Caki2 (cell line): ENCODE measurements around the gene DARS1. TPM values are rescaled to one million over a fixed set of nuclear protein-coding genes. Genes with fewer than 3 reads are reported as not detected.
"Not testable (repeated sequence)": the region's sequence is repeated elsewhere in the genome, so short reads cannot be mapped to it uniquely, and the experiment has no call there.

ENCODE experiments used
- DNase-seq: peaks from one replicate; pipeline ENCODE4 v3.0.0-alpha.2; 2015; ENCODE audit warnings: low read depth
- in situ Hi-C: cut with HindIII; loops from 2 replicates; pipeline ENCODE4 v1.10.0; 2016; ENCODE audit warnings: low sequenced_read_pairs, low pct_unique_long_range_greater_than_20kb, mixed read lengths
- total RNA-seq: library from RNA; depleted of rRNA; stranded (reverse); fragments of >200 nt; shearing (Covaris generic); gene quantifications from 2 replicates; pipeline ENCODE4 v1.2.3, GENCODE V29; 2014; ENCODE audit warnings: low replicate concordance

DARS1 gene
- total RNA-seq, 1 experiment from 2014 or later, result 148 TPM

GRCh38 chr2:135913727-135914365, 71.6 kb downstream of the DARS1 start:
- no peak for DNase-seq

GRCh38 chr2:135909976-135910375, 75.5 kb downstream of the DARS1 start:
- in situ Hi-C loops, result no loop called here
- DNase-seq, result no peak

More at GRCh38 chr2:135913727-135914365, 71.6 kb downstream of the DARS1 start:
- in situ Hi-C loops, result no loop called here

GRCh38 chr2:135905679-135906078, 79.7 kb downstream of the DARS1 start:
- in situ Hi-C loops, result no loop called here
- DNase-seq, result no peak

GRCh38 chr2:135904341-135904989, 81.0 kb downstream of the DARS1 start:
- DNase-seq, result peak; percentile 29
- in situ Hi-C loops, result no loop called here

GRCh38 chr2:135903650-135904049, 81.8 kb downstream of the DARS1 start:
- in situ Hi-C loops, result no loop called here
- DNase-seq, result no peak

GRCh38 chr2:135899567-135899966, 85.9 kb downstream of the DARS1 start:
- in situ Hi-C loops, result no loop called here
- DNase-seq, result no peak

GRCh38 chr2:135898234-135898786, 87.1 kb downstream of the DARS1 start:
- in situ Hi-C loops, result no loop called here
- no peak for DNase-seq

GRCh38 chr2:135894930-135895329, 90.5 kb downstream of the DARS1 start:
- in situ Hi-C loops, result no loop called here
- no peak for DNase-seq

GRCh38 chr2:135893374-135893794, 92.0 kb downstream of the DARS1 start:
- in situ Hi-C loops, result no loop called here
- DNase-seq, result no peak

- in situ Hi-C loops, result no loop called here
Observed at GRCh38 chr2:135890835-135891234, 94.6 kb downstream of the DARS1 start.

GRCh38 chr2:135890149-135890548, 95.3 kb downstream of the DARS1 start:
- in situ Hi-C loops, result no loop called here
- DNase-seq, result no peak

More at GRCh38 chr2:135890835-135891234, 94.6 kb downstream of the DARS1 start:
- DNase-seq, result no peak

- DNase-seq, in situ Hi-C loops: not testable (repeated sequence)
Observed at GRCh38 chr2:135888587-135888986, 96.8 kb downstream of the DARS1 start.

GRCh38 chr2:135885709-135886108, 99.7 kb downstream of the DARS1 start:
- no peak for DNase-seq
- in situ Hi-C loops, result no loop called here

GRCh38 chr2:135882415-135882814, 103.0 kb downstream of the DARS1 start:
- no peak for DNase-seq
- in situ Hi-C loops, result no loop called here

- DNase-seq, in situ Hi-C loops: not testable (repeated sequence)
Observed at GRCh38 chr2:135876770-135877169, 108.7 kb downstream of the DARS1 start.

- DNase-seq, result peak; percentile 96
- in situ Hi-C loops, result no loop called here
Observed at GRCh38 chr2:135876066-135876711, 109.2 kb downstream of the DARS1 start, which contains the start of gene MCM6. TSS of gene MCM6 (minus strand) at chr2:135876443. CDS start at chr2:135876365, 78 bp downstream.

GRCh38 chr2:135875491-135876065, 109.8 kb downstream of the DARS1 start:
- DNase-seq, result peak; percentile 48
- in situ Hi-C loops, result no loop called here

GRCh38 chr2:135874777-135875365, 110.6 kb downstream of the DARS1 start:
- in situ Hi-C loops, result no loop called here

More at GRCh38 chr2:135874777-135875365, 110.6 kb downstream of the DARS1 start:
- no peak for DNase-seq
